AG04450 (cell line): ENCODE data around the gene RNF187. TPM values are rescaled to one million over a fixed set of nuclear protein-coding genes. Genes with fewer than 3 reads are reported as not detected.
A peak's percentile ranks its signal among the peaks of the same experiment; 100 is the strongest.
"Not testable (repeated sequence)": the region's sequence is repeated elsewhere in the genome, so short reads cannot be mapped to it uniquely, and the experiment has no call there.

Experiments used
- CTCF ChIA-PET: fragments of 300-600, 350-600 bp; formaldehyde crosslinking; extraction: SDS; loops from one replicate; lab custom pipeline; 2022; ENCODE audit warnings: antibody characterized with exemption, inconsistent platforms; lab: Charles Lee
- POLR2A ChIA-PET: fragments of 350-600 bp; formaldehyde crosslinking; extraction: SDS; loops from one replicate; lab custom pipeline; 2021; ENCODE audit warnings: antibody characterized with exemption, inconsistent platforms; lab: Yijun Ruan, JAX
- DNase-seq: peaks from one replicate; pipeline ENCODE4 v3.0.0-alpha.2; 2011; ENCODE audit warnings: low read depth, low spot score
- H3K27ac ChIP-seq: one replicate; pipeline ENCODE4 v1.5.1; 2012; ENCODE audit warnings: low read depth, low read length, control low read depth
- H3K27me3 ChIP-seq: one replicate; pipeline ENCODE4 v1.6.0; 2012; ENCODE audit warnings: low read length; ENCODE audit not compliant: control insufficient read depth, insufficient read depth
- H3K4me3 ChIP-seq: 2 replicates; pipeline ENCODE4 v1.5.1; 2011; ENCODE audit warnings: mild to moderate bottlenecking, low read depth, low read length, control low read depth
- H3K9me3 ChIP-seq: 2 replicates; pipeline ENCODE4 v1.5.1; 2012; ENCODE audit warnings: low read length; ENCODE audit not compliant: control insufficient read depth, insufficient read depth
- polyA plus RNA-seq: library from polyadenylated mRNA; depleted of rRNA; stranded (reverse); fragments of >200 nt; gene quantifications from 2 replicates; pipeline ENCODE4 v1.2.3, GENCODE V29; 2011
- TF ChIP-seq, protein P1 (sequence below): IDR thresholded peaks from 2 replicates; pipeline ENCODE4 v1.5.1; 2011; ENCODE audit warnings: low read depth, low read length, control low read depth, inconsistent platforms

RNF187 gene
- polyA plus RNA-seq, 1 experiment: 84.0 TPM

DNA sequence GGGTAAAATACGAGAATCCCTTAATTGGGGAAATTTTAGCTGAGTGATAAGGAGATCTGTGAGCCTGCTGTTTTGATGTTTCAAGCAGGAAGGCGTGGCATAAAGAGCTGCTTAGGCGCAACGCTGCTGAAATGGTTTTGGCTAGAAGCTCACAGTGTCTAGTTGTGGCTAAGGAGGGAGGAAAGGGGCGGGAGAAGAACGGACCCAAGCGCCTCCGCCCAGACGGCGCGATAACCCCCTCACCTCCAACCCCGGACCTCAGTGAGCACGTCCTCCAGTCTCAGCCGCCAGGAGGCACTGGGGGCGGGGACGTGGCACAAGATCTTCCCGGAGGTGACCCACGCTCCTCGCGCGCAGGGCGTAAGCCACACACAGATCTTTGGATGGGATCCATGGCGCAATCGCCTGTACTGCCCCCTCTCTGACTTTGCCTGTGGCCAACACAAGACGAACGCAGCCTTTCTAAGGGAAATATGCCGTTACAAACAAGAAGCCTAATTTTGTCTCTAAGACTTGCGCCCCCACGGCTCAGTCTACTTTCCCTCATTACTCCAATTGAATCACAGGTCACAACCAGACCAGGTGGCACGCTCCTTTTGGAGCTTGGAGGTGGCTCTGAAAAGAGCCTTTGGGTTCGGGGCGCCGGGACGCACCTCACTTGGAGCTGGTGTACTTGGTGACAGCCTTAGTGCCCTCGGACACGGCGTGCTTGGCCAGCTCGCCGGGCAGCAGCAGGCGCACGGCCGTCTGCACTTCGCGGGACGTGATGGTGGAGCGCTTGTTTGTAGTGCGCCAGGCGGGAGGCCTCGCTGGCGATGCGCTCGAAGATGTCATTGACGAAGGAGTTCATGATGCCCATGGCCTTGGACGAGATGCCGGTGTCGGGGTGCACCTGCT is 23.4 kb upstream of the RNF187 start:
- Histone ChIP-seq H3K4me3 (peak overlapping the region; percentile 50), H3K9me3 (no peaks in the 10 kb centered on the region), H3K27ac (no peak overlapping the region), H3K27me3 (peaks cover 25% of the 10 kb centered on the region)
- DNase-seq: no peak
- CTCF ChIA-PET: interaction anchor here (0.8 kb wide), 1 partner anchor 8 kb away, joined by 3 read pairs; no protein-coding TSS in a partner anchor
- TF ChIP-seq, protein P1, sequence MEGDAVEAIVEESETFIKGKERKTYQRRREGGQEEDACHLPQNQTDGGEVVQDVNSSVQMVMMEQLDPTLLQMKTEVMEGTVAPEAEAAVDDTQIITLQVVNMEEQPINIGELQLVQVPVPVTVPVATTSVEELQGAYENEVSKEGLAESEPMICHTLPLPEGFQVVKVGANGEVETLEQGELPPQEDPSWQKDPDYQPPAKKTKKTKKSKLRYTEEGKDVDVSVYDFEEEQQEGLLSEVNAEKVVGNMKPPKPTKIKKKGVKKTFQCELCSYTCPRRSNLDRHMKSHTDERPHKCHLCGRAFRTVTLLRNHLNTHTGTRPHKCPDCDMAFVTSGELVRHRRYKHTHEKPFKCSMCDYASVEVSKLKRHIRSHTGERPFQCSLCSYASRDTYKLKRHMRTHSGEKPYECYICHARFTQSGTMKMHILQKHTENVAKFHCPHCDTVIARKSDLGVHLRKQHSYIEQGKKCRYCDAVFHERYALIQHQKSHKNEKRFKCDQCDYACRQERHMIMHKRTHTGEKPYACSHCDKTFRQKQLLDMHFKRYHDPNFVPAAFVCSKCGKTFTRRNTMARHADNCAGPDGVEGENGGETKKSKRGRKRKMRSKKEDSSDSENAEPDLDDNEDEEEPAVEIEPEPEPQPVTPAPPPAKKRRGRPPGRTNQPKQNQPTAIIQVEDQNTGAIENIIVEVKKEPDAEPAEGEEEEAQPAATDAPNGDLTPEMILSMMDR: no peak
- POLR2A ChIA-PET: interaction anchor here (0.7 kb wide), 1 partner anchor 23 kb away, joined by 3 read pairs; no protein-coding TSS in a partner anchor

DNA sequence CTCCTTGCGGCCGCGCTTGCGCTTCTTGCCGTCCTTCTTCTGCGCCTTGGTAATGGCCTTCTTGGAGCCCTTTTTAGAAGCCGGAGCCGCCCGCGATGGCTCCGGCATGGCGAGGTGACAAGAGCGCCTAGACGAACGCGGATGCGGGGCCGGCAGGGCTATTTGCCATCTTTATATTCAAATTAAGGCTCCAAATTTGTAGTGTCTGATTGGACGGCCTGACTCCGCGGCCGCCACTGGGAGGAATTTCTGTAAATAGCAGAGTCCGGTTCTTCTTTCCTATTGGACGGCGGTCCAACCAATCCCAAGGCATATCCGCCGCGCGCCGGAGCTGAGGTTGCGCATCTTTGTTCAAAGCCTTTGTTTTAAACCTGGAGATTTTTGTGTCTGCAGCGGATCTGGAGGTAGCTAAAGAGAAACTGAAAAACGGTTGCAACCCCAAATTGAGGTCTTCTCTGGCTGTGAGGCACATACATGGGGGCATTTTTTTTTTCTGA is 22.6 kb upstream of the RNF187 start:
- ChIA-PET CTCF (interaction anchor here (0.9 to 1.5 kb wide), 3 partner anchors 9 to 251 kb away, joined by 3 to 4 read pairs (median 3); no protein-coding TSS in a partner anchor), POLR2A (interaction anchor here (0.7 kb wide), 1 partner anchor 22 kb away, joined by 3 read pairs; no protein-coding TSS in a partner anchor)
- H3K27me3 ChIP-seq: peaks cover 32% of the 10 kb centered on the region
- H3K27ac ChIP-seq: no peak overlapping the region
- H3K9me3 ChIP-seq: peaks cover 1% of the 10 kb centered on the region; the same call in 1 of the 2 replicates
- H3K4me3 ChIP-seq: peak overlapping the region; percentile 63
- DNase-seq: peak; percentile 61
- TF ChIP-seq, protein P1: no peak

DNA sequence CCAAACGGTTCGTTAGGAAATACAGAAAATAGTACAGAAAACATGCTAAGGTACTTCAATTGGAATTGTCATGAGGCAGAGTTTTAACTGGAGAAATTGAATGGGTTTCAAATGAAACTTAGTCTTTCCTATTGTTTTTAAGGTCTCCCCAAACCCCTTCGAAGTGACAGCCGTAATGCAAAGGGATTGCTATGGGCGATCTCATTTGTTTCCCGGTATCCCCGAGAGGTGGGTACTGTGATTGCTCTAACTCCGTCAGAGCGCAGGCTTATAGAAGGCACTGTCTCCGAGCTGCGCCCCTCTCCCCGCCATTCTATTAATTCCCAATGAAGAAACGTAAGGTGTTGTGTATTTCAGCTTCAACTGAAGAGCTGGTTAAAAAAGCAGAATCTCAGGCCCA is 22.0 kb upstream of the RNF187 start:
- no peak for DNase-seq
- Histone ChIP-seq H3K9me3 (peaks cover 4% of the 10 kb centered on the region; the same call in 1 of the 2 replicates), H3K4me3 (peak overlapping the region; percentile 63), H3K27ac (no peak overlapping the region), H3K27me3 (peaks cover 37% of the 10 kb centered on the region)
- ChIA-PET CTCF (interaction anchor here (0.9 to 1.5 kb wide), 3 partner anchors 8 to 251 kb away, joined by 3 to 4 read pairs (median 3); no protein-coding TSS in a partner anchor), POLR2A (no interaction called here)
- TF ChIP-seq, protein P1: no peak

DNA sequence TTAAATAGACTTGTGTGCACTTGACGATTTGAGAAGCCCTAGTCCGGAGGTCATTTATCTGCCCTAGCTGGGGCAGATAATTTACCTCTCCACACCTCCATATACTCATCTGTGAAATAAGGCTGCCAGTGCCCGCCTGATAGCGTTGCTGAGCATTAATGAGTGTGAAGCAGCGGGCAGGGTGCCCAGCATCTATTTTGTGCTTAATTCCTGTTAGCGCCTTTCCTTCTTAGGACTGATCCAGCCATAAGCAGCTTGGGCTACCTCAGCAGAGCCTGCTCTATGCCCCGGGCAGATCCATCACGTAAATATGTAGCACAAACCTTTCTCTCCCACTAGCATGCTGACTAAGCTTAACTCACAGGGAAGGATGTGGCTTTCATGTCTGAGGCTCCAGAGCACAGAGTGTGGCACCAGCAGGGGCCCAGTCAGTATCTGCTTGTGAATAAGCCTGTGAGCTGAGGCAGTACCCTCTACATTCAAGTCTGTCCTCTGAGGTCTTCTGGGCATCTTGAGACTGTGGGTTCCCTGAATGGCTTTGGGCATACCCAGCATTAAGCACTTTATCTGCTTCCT is 21.5 kb upstream of the RNF187 start:
- POLR2A ChIA-PET: no interaction called here
- Histone ChIP-seq H3K4me3 (no peak overlapping the region), H3K27me3 (peaks cover 40% of the 10 kb centered on the region), H3K27ac (no peak overlapping the region), H3K9me3 (peaks cover 4% of the 10 kb centered on the region; the same call in 1 of the 2 replicates)
- TF ChIP-seq, protein P1: no peak
- no peak for DNase-seq
- CTCF ChIA-PET: interaction anchor here (1.2 to 1.5 kb wide), 2 partner anchors 8 to 35 kb away, joined by 3 to 4 read pairs; no protein-coding TSS in a partner anchor

DNA sequence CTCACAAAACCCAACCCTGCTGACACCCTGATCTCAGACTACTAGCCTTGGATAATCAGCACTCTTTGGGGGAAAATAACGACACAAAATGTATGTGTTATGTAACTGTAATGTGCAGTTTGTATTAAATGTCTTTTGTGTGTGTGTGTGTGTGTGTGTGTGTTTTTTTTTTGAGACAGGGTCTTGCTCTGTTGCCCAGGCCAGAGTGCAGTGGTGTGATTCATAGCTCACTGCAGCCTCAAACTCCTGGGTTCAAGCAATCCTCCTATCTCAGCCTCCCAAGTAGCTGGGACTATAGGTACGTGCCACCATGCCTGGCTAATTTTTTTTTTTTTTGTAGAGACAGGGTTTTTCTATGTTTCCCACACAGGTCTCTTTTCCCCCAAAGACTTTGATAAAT is 19.0 kb upstream of the RNF187 start:
- H3K9me3 ChIP-seq, H3K4me3 ChIP-seq, POLR2A ChIA-PET, H3K27ac ChIP-seq, DNase-seq: not testable (repeated sequence)
- CTCF ChIA-PET: interaction anchor here (0.6 to 0.8 kb wide), 2 partner anchors 8 to 10 kb away, joined by 3 to 6 read pairs; no protein-coding TSS in a partner anchor
- H3K27me3 ChIP-seq: peaks cover 44% of the 10 kb centered on the region
